ENCODE results near the gene RFFL. TPM values are rescaled to one million over a fixed set of nuclear protein-coding genes. Genes with fewer than 3 reads are reported as not detected.
"Not testable (repeated sequence)": the region's sequence is repeated elsewhere in the genome, so short reads cannot be mapped to it uniquely, and the experiment has no call there.

The RFFL gene
- total RNA-seq, 1 donor from 2014 or later, result 3.6 TPM

GRCh38 chr17:35006961-35007360 is 56.5 kb downstream of the RFFL start:
- no peak for DNase-seq (ENCODE audit: low read depth in 2 of 2)

- no peak for DNase-seq (ENCODE audit: low read depth in 2 of 2)
Measured at GRCh38 chr17:35006345-35006744, 57.2 kb downstream of the RFFL start.

- DNase-seq (ENCODE audit: low read depth in 2 of 2), result no peak
Measured at GRCh38 chr17:35003778-35004177, 59.7 kb downstream of the RFFL start.

- DNase-seq (ENCODE audit: low read depth in 2 of 2), result no peak
Measured at GRCh38 chr17:35002876-35003551, 60.5 kb downstream of the RFFL start.

- peak in 1 of 2 donors; percentile 54 for DNase-seq (ENCODE audit: low read depth in 2 of 2)
Measured at GRCh38 chr17:35001549-35001948, 62.0 kb downstream of the RFFL start.

- DNase-seq (ENCODE audit: low read depth in 2 of 2), result not testable (repeated sequence)
Measured at GRCh38 chr17:35000965-35001364, 62.5 kb downstream of the RFFL start.

- DNase-seq (ENCODE audit: low read depth in 2 of 2), result no peak
Measured at GRCh38 chr17:34999456-34999855, 64.1 kb downstream of the RFFL start.

GRCh38 chr17:34998205-34998604 is 65.3 kb downstream of the RFFL start:
- peak; percentile 84 to 88 for DNase-seq (ENCODE audit: low read depth in 2 of 2)

GRCh38 chr17:34997355-34997862 is 66.1 kb downstream of the RFFL start:
- DNase-seq (ENCODE audit: low read depth in 2 of 2), result peak; percentile 56 to 74

GRCh38 chr17:34996422-34997285 is 66.9 kb downstream of the RFFL start:
- no peak for DNase-seq (ENCODE audit: low read depth in 2 of 2)

GRCh38 chr17:34993031-34993430 is 70.5 kb downstream of the RFFL start:
- DNase-seq (ENCODE audit: low read depth in 2 of 2), result no peak

GRCh38 chr17:34991606-34992005 is 71.9 kb downstream of the RFFL start:
- DNase-seq (ENCODE audit: low read depth in 2 of 2), result no peak

GRCh38 chr17:34990921-34991365 is 72.6 kb downstream of the RFFL start:
- DNase-seq (ENCODE audit: low read depth in 2 of 2), result no peak

- no peak for DNase-seq (ENCODE audit: low read depth in 2 of 2)
Measured at GRCh38 chr17:34989473-34989872, 74.0 kb downstream of the RFFL start.

- DNase-seq (ENCODE audit: low read depth in 2 of 2), result no peak
Measured at GRCh38 chr17:34988644-34989043, 74.9 kb downstream of the RFFL start.

GRCh38 chr17:34987232-34987631 is 76.3 kb downstream of the RFFL start:
- DNase-seq (ENCODE audit: low read depth in 2 of 2), result no peak

GRCh38 chr17:34981538-34982241 is 81.8 kb downstream of the RFFL start:
- peak; percentile 34 to 66 for DNase-seq (ENCODE audit: low read depth in 2 of 2)

- peak; percentile 71 to 81 for DNase-seq (ENCODE audit: low read depth in 2 of 2)
Measured at GRCh38 chr17:34980681-34981537, 82.6 kb downstream of the RFFL start.

- peak; percentile 94 to 95 for DNase-seq (ENCODE audit: low read depth in 2 of 2)
Measured at GRCh38 chr17:34980353-34980680, 83.2 kb downstream of the RFFL start, which contains the start of gene LIG3. Gene LIG3, plus strand, starts transcription at chr17:34980512. Its CDS starts 2,494 bp downstream, at chr17:34983006.

GRCh38 chr17:34979650-34980352 is 83.7 kb downstream of the RFFL start:
- DNase-seq (ENCODE audit: low read depth in 2 of 2), result no peak
